ENCODE results near the gene INPP5A. TPM values are rescaled to one million over a fixed set of nuclear protein-coding genes. Genes with fewer than 3 reads are reported as not detected.

The INPP5A gene
- total RNA-seq, 1 experiment from 2014 or later, result 12.3 TPM

- TF ChIP-seq SP1 (IDR thresholded peaks at IDR 0.05; ENCODE audit: low read depth), result no peak
- TF ChIP-seq SRF (IDR thresholded peaks at IDR 0.05; ENCODE audit: low read depth), result no peak
- no peak for TF ChIP-seq POLR2AphosphoS5 (IDR thresholded peaks at IDR 0.05; ENCODE audit: low read depth, low read length)
- TF ChIP-seq ZNF274 (IDR thresholded peaks at IDR 0.05; ENCODE audit: low read depth, low read length), result no peak
- no peak for TF ChIP-seq JUND (IDR thresholded peaks at IDR 0.05)
- TF ChIP-seq RAD21 (IDR thresholded peaks at IDR 0.05; ENCODE audit: low read depth), result no peak
- TF ChIP-seq EZH2phosphoT487 (IDR thresholded peaks at IDR 0.05; ENCODE audit: borderline replicate concordance), result no peak
- no peak for TF ChIP-seq POLR2A (IDR thresholded peaks at IDR 0.05; ENCODE audit: borderline replicate concordance, extremely low read depth, insufficient read depth, insufficient read length)
- no peak for TF ChIP-seq CTCF (IDR thresholded peaks at IDR 0.05 in 2 of 3, conservative IDR thresholded peaks at IDR 0.05 in 1 of 3; ENCODE audit: borderline replicate concordance in 1 of 3, insufficient read depth in 1 of 3, low read depth in 2 of 3, low read length in 2 of 3)
- TF ChIP-seq FOSL1 (IDR thresholded peaks at IDR 0.05; ENCODE audit: low read depth), result no peak
- TF ChIP-seq YY1 (IDR thresholded peaks at IDR 0.05; ENCODE audit: extremely low read depth, insufficient replicate concordance, low read depth, low read length), result no peak
- TF ChIP-seq CBX3 (IDR thresholded peaks at IDR 0.05; ENCODE audit: low read depth), result no peak
- no peak for TF ChIP-seq TCF7L2 (IDR thresholded peaks at IDR 0.05; ENCODE audit: borderline replicate concordance, extremely low read depth, insufficient read depth, insufficient read length)
- Histone ChIP-seq H3K79me2 (ENCODE audit: insufficient read depth, low read length) (no peaks in the 10 kb centered on the region), H3K4me1 (ENCODE audit: control insufficient read depth in 1 of 2, insufficient read depth in 2 of 2, low read length in 2 of 2) (no peaks in the 10 kb centered on the region), H3K4me3 (replicated peaks in 1 of 2; ENCODE audit: low read depth in 1 of 2, low read length in 2 of 2) (no peak overlapping the region), H3K36me3 (ENCODE audit: control insufficient read depth in 1 of 2, insufficient read depth in 2 of 2, low read length in 2 of 2) (no peaks in the 10 kb centered on the region), H4K20me1 (ENCODE audit: insufficient read depth) (no peaks in the 10 kb centered on the region), H3K27ac (ENCODE audit: low read depth, low read length) (no peak overlapping the region), H3K4me2 (ENCODE audit: low read length) (no peak overlapping the region), H2AFZ (ENCODE audit: low read depth, low read length, poor library complexity, severe bottlenecking) (no peak overlapping the region), H3K27me3 (ENCODE audit: insufficient read depth, low read length) (no peaks in the 10 kb centered on the region), H3K9me3 (ENCODE audit: control insufficient read depth in 1 of 2, insufficient read depth in 1 of 2, low read depth in 1 of 2, low read length in 2 of 2) (no peaks in the 10 kb centered on the region), H3K9me2 (ENCODE audit: insufficient read depth) (no peaks in the 10 kb centered on the region), H3K9ac (ENCODE audit: low read length) (no peak overlapping the region)
- intact Hi-C loops (cut with micrococcal nuclease), result no loop called here
- no peak for DNase-seq (ENCODE audit: low read depth, low spot score)
- BruUV-seq (replicated peaks), result no TSS peak
- ATAC-seq, result no peak
- ChIA-PET CTCF (no interaction called here), POLR2A (no interaction called here), RAD21 (ENCODE audit: low non-redundant PET in 1 of 2, low total read pairs in 2 of 2, uncharacterized antibody in 2 of 2, unreplicated experiment in 2 of 2) (no interaction called here)
Observed at GRCh38 chr10:132737390-132738048, 199.9 kb downstream of the INPP5A start.
